HEK293T (cell line): ENCODE data around the gene ADAM23.

Experiments
- FOXA1 ChIP-seq: fragments of 450-650 bp; IDR thresholded peaks from 2 replicates; pipeline ENCODE4 v1.6.1; 2016; ENCODE audit warnings: mild to moderate bottlenecking
- L3MBTL2 ChIP-seq: fragments of 450-650 bp; conservative IDR thresholded peaks from 2 replicates; pipeline ENCODE4 v1.6.1; 2016; ENCODE audit warnings: mild to moderate bottlenecking
- SP1 ChIP-seq: fragments of 450-650 bp; IDR thresholded peaks from 2 replicates; pipeline ENCODE4 v1.6.1; 2017
- SUZ12 ChIP-seq: fragments of 450-650 bp; IDR thresholded peaks from 2 replicates; pipeline ENCODE4 v1.6.1; 2016; ENCODE audit warnings: mild to moderate bottlenecking
- TARDBP ChIP-seq: fragments of 450-650 bp; IDR thresholded peaks from 2 replicates; pipeline ENCODE4 v1.6.1; 2016

GRCh38 chr2:206573793-206574192 is 130.5 kb downstream of the ADAM23 start:
- no peak for TF ChIP-seq FOXA1
- no peak for TF ChIP-seq SUZ12
- no peak for TF ChIP-seq SP1
- TF ChIP-seq TARDBP: no peak
- no peak for TF ChIP-seq L3MBTL2
